Activated CD8-positive, alpha-beta memory T cell treated with anti-CD3 and anti-CD28 coated beads for 24 hours (primary cell): ENCODE measurements around the gene PLEKHA8.

Experiments used
- DNase-seq: peaks from one replicate; pipeline ENCODE4 v3.0.0-alpha.2; 2020

Gene PLEKHA8

GRCh38 chr7:30171766-30172447 lies 143.7 kb downstream of the PLEKHA8 start:
- DNase-seq: no peak

GRCh38 chr7:30172451-30172850 lies 144.2 kb downstream of the PLEKHA8 start:
- no peak for DNase-seq

- DNase-seq: no peak
Measured at GRCh38 chr7:30173058-30173897, 145.1 kb downstream of the PLEKHA8 start.

- no peak for DNase-seq
Measured at GRCh38 chr7:30175180-30175579, 147.0 kb downstream of the PLEKHA8 start.

- DNase-seq: no peak
Measured at GRCh38 chr7:30175636-30176147, 147.5 kb downstream of the PLEKHA8 start.

- DNase-seq: no peak
Measured at GRCh38 chr7:30176463-30177109, 148.4 kb downstream of the PLEKHA8 start.

- DNase-seq: no peak
Measured at GRCh38 chr7:30177186-30177585, 149.0 kb downstream of the PLEKHA8 start.

- no peak for DNase-seq
Measured at GRCh38 chr7:30177965-30178364, 149.8 kb downstream of the PLEKHA8 start.

- DNase-seq: no peak
Measured at GRCh38 chr7:30178748-30179436, 150.7 kb downstream of the PLEKHA8 start.
